Neutrophil (primary cell): ENCODE results near the gene TTYH3.
A peak's percentile ranks its signal among the peaks of the same experiment; 100 is the strongest.
"Not testable (repeated sequence)": the region's sequence is repeated elsewhere in the genome, so short reads cannot be mapped to it uniquely, and the experiment has no call there.

ENCODE experiments used
- H3K27ac ChIP-seq: fragments of 200-600 bp; sonication (generic); 2 replicates; pipeline ENCODE4 v1.5.1; 2016; ENCODE audit warnings: mild to moderate bottlenecking, moderate library complexity
- H3K27me3 ChIP-seq: fragments of 200-600 bp; sonication (generic); 2 replicates; pipeline ENCODE4 v1.6.0; 2016; ENCODE audit warnings: mild to moderate bottlenecking
- H3K36me3 ChIP-seq: fragments of 200-600 bp; sonication (generic); 2 replicates; pipeline ENCODE4 v1.5.1; 2017
- H3K4me1 ChIP-seq, 2 experiments: fragments of 200-600 bp in 1 of 2; sonication (generic) in 1 of 2; 1 replicate in 1 of 2; 2 replicates in 1 of 2; pipeline versions ENCODE4 v1.5.1 to v1.6.1; 2013 to 2016; ENCODE audit warnings: low read depth in 1 of 2, low read length in 1 of 2, mild to moderate bottlenecking in 1 of 2, moderate library complexity in 1 of 2; ENCODE audit not compliant: control insufficient read depth in 1 of 2, insufficient read depth in 1 of 2
- H3K4me3 ChIP-seq, 2 experiments: fragments of 200-600 bp in 1 of 2; sonication (generic) in 1 of 2; 1 replicate in 1 of 2; 2 replicates in 1 of 2; pipeline ENCODE4 v1.5.1; 2013 to 2016; ENCODE audit warnings: low read depth in 1 of 2, low read length in 1 of 2, mild to moderate bottlenecking in 1 of 2, moderate library complexity in 1 of 2
- H3K9me3 ChIP-seq: fragments of 200-600 bp; sonication (generic); 2 replicates; pipeline ENCODE4 v1.5.1; 2016
- CTCF ChIP-seq: fragments of 200-600 bp; sonication (generic); IDR thresholded peaks from 2 replicates; pipeline ENCODE4 v1.5.1; 2016; ENCODE audit warnings: antibody characterized with exemption

The TTYH3 gene

DNA sequence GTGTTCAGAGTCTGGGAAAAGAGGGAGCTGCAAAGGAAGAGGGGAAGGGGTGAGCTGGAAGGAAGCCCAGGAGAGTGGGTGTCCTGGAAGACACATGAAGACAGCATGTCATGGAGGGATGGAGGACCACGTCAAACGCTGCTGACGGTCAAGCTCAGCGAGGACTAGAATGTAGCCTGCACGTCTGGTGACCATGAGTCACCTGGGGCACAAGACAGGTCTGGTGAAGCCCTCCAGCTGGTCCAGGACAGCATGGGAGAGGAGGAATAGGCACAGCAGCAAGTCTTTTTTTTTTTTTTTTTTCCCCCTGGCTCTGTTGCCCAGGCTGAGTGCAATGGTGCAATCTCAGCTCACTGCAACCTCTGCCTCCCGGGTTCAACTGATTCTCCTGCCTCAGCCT is 36.6 kb downstream of the TTYH3 start:
- H3K27me3 ChIP-seq: peaks cover 54% of the 10 kb centered on the region
- TF ChIP-seq CTCF: no peak

GRCh38 chr7:2670171-2670570 is 38.4 kb downstream of the TTYH3 start:
- Histone ChIP-seq H3K4me1 (no peaks in the 10 kb centered on the region), H3K27ac (no peak overlapping the region), H3K36me3 (no peaks in the 10 kb centered on the region), H3K4me3 (no peak overlapping the region), H3K9me3 (no peaks in the 10 kb centered on the region), H3K27me3 (peaks cover 54% of the 10 kb centered on the region)
- no peak for TF ChIP-seq CTCF

More for the DNA sequence above, 36.6 kb downstream of the TTYH3 start:
- H3K9me3 ChIP-seq: no peaks in the 10 kb centered on the region
- no peaks in the 10 kb centered on the region for H3K36me3 ChIP-seq
- no peak overlapping the region for H3K27ac ChIP-seq
- no peak overlapping the region for H3K4me3 ChIP-seq
- peaks cover 6 to 11% of the 10 kb centered on the region in 2 experiments for H3K4me1 ChIP-seq

GRCh38 chr7:2670720-2671391 is 39.1 kb downstream of the TTYH3 start:
- no peaks in the 10 kb centered on the region for H3K4me1 ChIP-seq
- peaks cover 50% of the 10 kb centered on the region for H3K27me3 ChIP-seq
- peak; percentile 58 for TF ChIP-seq CTCF
- no peak overlapping the region for H3K27ac ChIP-seq
- no peaks in the 10 kb centered on the region for H3K36me3 ChIP-seq
- no peak overlapping the region for H3K4me3 ChIP-seq
- H3K9me3 ChIP-seq: no peaks in the 10 kb centered on the region

DNA sequence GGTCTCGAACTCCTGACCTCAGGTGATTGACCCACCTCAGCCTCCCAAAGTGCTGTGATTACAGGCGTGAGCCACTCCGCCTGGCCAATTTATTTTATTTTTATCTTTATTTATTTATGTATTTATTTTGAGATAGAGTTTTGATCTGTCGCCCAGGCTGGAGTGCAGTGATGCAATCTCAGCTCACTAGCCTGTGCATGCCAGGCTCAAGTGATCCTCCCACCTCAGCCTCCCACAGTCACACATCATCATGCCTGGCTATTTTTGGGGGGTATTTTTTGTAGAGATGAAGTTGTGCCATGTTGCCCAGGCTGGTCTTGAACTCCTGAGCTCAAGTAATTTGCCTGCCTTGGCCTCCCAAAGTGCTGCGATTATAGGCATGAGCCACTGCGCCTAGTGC is 41.4 kb downstream of the TTYH3 start:
- H3K4me3 ChIP-seq, H3K4me1 ChIP-seq, H3K27ac ChIP-seq, H3K9me3 ChIP-seq, H3K36me3 ChIP-seq: not testable (repeated sequence)
- peaks cover 30% of the 10 kb centered on the region for H3K27me3 ChIP-seq

GRCh38 chr7:2673934-2674333 is 42.1 kb downstream of the TTYH3 start:
- no peaks in the 10 kb centered on the region for H3K4me1 ChIP-seq
- H3K4me3 ChIP-seq: no peak overlapping the region
- peaks cover 28% of the 10 kb centered on the region for H3K27me3 ChIP-seq
- no peaks in the 10 kb centered on the region for H3K9me3 ChIP-seq
- no peak for TF ChIP-seq CTCF
- H3K27ac ChIP-seq: no peak overlapping the region
- no peaks in the 10 kb centered on the region for H3K36me3 ChIP-seq

- Histone ChIP-seq H3K27me3 (peaks cover 20% of the 10 kb centered on the region), H3K9me3 (no peaks in the 10 kb centered on the region), H3K36me3 (no peaks in the 10 kb centered on the region), H3K4me3 (no peak overlapping the region), H3K27ac (no peak overlapping the region), H3K4me1 (no peaks in the 10 kb centered on the region)
- TF ChIP-seq CTCF: no peak
These were observed 43.5 kb downstream of the TTYH3 start for GRCh38 chr7:2675256-2675764.

DNA sequence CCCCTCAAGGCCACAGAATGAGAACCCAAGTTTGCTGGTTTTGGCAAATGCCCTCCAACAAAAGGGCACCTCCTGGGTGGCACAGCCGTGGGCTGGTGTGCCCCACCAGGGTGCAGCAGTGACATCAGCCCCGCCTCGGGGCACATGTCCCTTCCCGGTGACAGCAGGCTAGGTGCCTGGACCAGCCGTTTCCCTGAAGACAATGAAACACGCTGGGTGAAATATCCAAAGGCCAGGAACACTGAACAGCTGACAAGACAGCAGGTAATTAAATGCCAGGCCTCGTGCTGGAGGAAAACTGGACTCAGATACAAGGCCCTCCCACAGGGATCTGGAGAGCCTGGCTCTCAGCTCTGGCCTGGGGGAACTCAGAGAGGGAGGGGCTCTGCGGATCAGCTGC is 44.8 kb downstream of the TTYH3 start:
- H3K4me1 ChIP-seq, H3K27me3 ChIP-seq, H3K36me3 ChIP-seq, H3K9me3 ChIP-seq, H3K27ac ChIP-seq, H3K4me3 ChIP-seq: not testable (repeated sequence)

- not testable (repeated sequence) for H3K27me3 ChIP-seq
These were observed 46.7 kb downstream of the TTYH3 start for GRCh38 chr7:2678454-2678853.

More at GRCh38 chr7:2678454-2678853, 46.7 kb downstream of the TTYH3 start:
- not testable (repeated sequence) for H3K27ac ChIP-seq, H3K9me3 ChIP-seq, H3K4me3 ChIP-seq, H3K4me1 ChIP-seq, H3K36me3 ChIP-seq
